LNCAP (cell line): ENCODE data around the gene PRPSAP1.

Experiments used
- CTCF ChIP-seq: fragments of 450-650 bp; IDR thresholded peaks from 2 replicates; pipeline ENCODE4 v1.5.1; 2017; ENCODE audit warnings: mild to moderate bottlenecking

Gene PRPSAP1

GRCh38 chr17:76335716-76336381 is 17.9 kb downstream of the PRPSAP1 start:
- no peak for TF ChIP-seq CTCF

DNA sequence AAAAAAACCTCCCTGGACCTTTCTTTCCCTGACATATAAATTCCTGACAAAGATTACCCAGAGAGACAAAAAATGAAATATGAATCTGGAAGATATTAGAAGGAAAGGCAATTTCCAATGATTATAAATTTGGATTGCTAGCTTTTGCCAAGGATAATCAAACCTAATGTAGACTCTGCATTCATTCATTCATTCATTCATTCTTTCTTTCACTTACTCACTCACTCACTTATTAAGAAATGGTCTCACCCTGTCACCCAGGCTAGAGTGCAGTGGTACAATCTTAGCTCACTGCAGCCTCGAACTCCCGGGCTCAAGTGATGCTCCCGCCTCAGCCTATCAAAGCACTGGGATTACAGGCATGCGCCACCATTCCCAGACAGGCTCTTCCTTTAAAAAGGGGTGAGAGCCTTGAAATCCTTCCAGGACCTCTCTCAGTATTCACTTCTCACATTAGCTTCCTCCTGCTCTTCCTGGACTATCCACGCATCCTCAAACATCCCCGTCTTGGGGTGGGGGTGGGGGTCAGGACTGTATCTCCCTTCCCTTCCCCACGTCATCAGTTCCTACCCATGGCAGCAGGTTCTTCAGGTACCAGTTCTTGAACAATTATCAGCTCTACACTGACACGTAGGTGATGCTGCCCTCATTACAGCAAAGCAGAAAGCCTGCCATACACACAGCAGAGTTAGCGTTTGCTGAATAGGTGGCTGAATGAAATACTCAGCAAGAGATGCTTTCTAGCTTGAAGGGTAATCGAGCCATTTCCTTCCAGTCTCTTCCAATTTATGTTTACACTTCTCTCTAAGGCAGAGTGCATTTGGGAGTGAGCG is 19.8 kb downstream of the PRPSAP1 start:
- TF ChIP-seq CTCF = no peak

GRCh38 chr17:76331083-76331482 is 22.6 kb downstream of the PRPSAP1 start:
- TF ChIP-seq CTCF = no peak

- no peak for TF ChIP-seq CTCF
These were observed 24.1 kb downstream of the PRPSAP1 start for GRCh38 chr17:76329664-76330063.

GRCh38 chr17:76327696-76328095 is 26.0 kb downstream of the PRPSAP1 start:
- TF ChIP-seq CTCF = no peak

DNA sequence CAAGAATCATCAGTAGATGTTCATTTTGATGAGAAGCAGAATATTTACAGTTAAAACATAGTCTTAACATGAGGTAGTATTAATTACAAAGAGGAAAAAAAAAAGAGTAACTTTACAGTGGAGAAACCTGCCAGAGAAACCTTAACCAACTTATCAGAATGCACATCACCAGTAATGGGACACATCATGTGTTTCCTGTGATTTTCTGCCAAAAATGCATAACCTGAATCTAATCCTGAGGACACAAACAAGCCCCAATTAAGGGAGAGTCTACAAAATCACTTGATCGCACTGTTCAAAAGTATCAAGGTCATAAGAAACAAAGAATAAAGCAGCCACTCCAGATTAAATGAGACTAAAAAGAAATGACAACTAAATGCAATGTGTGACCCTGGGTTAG is 27.4 kb downstream of the PRPSAP1 start:
- no peak for TF ChIP-seq CTCF

GRCh38 chr17:76318586-76318985 is 35.1 kb downstream of the PRPSAP1 start:
- no peak for TF ChIP-seq CTCF
